Prostate gland (tissue), 2 donors: ENCODE results near the gene XRCC4.

Experiments used
- POLR2A ChIP-seq: fragments of 450-650 bp; IDR thresholded peaks from one replicate; pipeline ENCODE4 v1.6.1; 2016; ENCODE audit warnings: antibody characterized with exemption, mild to moderate bottlenecking
- TF ChIP-seq, protein P1 (sequence below), 4 experiments: fragments of 200-600 bp in 2 of 4; fragments of 450-650 bp in 2 of 4; sonication (generic) in 2 of 4; IDR thresholded peaks; 1 replicate in 3 of 4; 2 replicates in 1 of 4; pipeline ENCODE4 v1.5.1; 2016 to 2019; ENCODE audit warnings: antibody characterized with exemption in 4 of 4, mild to moderate bottlenecking in 2 of 4, moderate library complexity in 2 of 4

DNA sequence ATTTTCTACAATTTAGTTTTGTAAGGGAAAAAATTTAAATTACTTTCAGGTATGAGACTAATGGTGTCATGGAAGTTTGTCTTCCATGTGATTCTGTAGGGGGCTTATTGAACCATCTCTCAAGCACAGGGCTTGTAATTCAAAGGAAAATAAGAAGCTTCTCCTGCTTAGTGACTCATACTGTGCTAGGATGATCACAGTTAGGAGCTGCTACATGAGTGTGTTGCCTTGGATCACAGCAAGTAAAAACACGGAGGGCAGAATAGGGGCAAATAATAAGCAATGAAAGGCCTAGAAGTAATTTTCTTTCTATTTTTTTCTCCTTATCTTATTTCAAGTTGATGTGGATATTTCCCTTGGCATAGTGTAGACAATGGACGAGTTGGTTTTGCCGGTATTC lies 29.1 kb upstream of the XRCC4 start:
- TF ChIP-seq, protein P1, sequence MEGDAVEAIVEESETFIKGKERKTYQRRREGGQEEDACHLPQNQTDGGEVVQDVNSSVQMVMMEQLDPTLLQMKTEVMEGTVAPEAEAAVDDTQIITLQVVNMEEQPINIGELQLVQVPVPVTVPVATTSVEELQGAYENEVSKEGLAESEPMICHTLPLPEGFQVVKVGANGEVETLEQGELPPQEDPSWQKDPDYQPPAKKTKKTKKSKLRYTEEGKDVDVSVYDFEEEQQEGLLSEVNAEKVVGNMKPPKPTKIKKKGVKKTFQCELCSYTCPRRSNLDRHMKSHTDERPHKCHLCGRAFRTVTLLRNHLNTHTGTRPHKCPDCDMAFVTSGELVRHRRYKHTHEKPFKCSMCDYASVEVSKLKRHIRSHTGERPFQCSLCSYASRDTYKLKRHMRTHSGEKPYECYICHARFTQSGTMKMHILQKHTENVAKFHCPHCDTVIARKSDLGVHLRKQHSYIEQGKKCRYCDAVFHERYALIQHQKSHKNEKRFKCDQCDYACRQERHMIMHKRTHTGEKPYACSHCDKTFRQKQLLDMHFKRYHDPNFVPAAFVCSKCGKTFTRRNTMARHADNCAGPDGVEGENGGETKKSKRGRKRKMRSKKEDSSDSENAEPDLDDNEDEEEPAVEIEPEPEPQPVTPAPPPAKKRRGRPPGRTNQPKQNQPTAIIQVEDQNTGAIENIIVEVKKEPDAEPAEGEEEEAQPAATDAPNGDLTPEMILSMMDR (IDR thresholded peaks at IDR 0.05) = no peak
- TF ChIP-seq POLR2A = no peak
